ENCODE data around the gene GPT2.

DNA sequence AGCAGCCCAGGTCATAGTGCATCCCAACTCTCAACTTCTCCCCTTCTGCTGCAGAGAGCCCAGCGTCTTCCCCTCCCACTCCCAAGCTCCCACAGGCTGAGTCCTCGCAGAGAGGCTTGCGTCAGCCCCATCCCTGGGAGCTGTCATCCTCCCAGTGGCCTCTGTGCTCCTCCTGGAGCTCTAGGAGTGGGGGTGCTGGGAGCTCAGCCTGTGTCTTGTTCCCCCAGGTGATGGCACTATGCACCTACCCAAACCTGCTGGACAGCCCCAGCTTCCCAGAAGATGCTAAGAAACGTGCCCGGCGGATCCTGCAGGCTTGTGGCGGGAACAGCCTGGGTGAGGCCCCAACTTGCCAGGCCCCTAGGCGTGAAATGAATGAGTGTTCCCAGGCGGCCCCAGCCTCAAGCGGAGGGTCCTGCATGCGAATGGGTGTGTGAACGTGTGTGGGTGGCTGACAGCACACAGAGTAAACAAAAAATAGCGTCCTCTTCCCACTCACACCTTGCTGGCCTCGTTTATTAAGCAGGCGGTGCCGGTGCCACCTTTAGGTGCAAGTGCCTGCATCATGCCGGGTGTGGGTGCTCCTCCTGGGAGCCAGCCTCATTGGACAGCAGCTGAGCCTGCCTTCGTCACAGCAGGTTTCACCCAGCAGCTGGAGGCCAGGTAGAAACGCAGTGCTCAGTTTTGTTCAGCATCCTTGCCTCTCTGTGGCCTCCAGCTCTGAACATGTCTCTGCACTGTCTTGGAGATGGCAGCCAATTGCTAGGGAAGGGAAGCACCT lies 16.5 kb downstream of the GPT2 start:
- no peak for TF ChIP-seq POLR2A (IDR thresholded peaks at IDR 0.05)
- TF ChIP-seq, protein P1, sequence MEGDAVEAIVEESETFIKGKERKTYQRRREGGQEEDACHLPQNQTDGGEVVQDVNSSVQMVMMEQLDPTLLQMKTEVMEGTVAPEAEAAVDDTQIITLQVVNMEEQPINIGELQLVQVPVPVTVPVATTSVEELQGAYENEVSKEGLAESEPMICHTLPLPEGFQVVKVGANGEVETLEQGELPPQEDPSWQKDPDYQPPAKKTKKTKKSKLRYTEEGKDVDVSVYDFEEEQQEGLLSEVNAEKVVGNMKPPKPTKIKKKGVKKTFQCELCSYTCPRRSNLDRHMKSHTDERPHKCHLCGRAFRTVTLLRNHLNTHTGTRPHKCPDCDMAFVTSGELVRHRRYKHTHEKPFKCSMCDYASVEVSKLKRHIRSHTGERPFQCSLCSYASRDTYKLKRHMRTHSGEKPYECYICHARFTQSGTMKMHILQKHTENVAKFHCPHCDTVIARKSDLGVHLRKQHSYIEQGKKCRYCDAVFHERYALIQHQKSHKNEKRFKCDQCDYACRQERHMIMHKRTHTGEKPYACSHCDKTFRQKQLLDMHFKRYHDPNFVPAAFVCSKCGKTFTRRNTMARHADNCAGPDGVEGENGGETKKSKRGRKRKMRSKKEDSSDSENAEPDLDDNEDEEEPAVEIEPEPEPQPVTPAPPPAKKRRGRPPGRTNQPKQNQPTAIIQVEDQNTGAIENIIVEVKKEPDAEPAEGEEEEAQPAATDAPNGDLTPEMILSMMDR (IDR thresholded peaks at IDR 0.05): no peak
- no peak for TF ChIP-seq EP300 (IDR thresholded peaks at IDR 0.05)

All from tibial nerve (tissue), 4 donors.